ACC112 (cell line): ENCODE results near the gene LRRC9.
A peak's percentile ranks its signal among the peaks of the same experiment; 100 is the strongest.
"Not testable (repeated sequence)": the region's sequence is repeated elsewhere in the genome, so short reads cannot be mapped to it uniquely, and the experiment has no call there.

Source experiments
- H2AFZ ChIP-seq: fragments of 200-600 bp; sonication (generic); one replicate; pipeline ENCODE4 v1.6.0; 2017; ENCODE audit warnings: antibody characterized with exemption, low read length; ENCODE audit not compliant: unreplicated experiment
- H3K27ac ChIP-seq: fragments of 200-600 bp; sonication (generic); 2 replicates; pipeline ENCODE4 v1.5.1; 2014; ENCODE audit warnings: low read depth, mild to moderate bottlenecking, antibody characterized with exemption, low read length, moderate library complexity
- H3K27me3 ChIP-seq: fragments of 200-600 bp; sonication (generic); 2 replicates; pipeline ENCODE4 v1.6.1; 2014; ENCODE audit warnings: mild to moderate bottlenecking, antibody characterized with exemption, low read length, moderate library complexity, mixed read lengths; ENCODE audit not compliant: insufficient read depth
- H3K36me3 ChIP-seq: fragments of 200-600 bp; sonication (generic); 2 replicates; pipeline ENCODE4 v1.6.1; 2016; ENCODE audit warnings: mild to moderate bottlenecking, antibody characterized with exemption, low read length, moderate library complexity, mixed read lengths; ENCODE audit not compliant: insufficient read depth
- H3K4me1 ChIP-seq: fragments of 200-600 bp; sonication (generic); one replicate; pipeline ENCODE4 v1.6.1; 2016; ENCODE audit warnings: low read length, mixed read lengths; ENCODE audit not compliant: insufficient read depth, unreplicated experiment, control insufficient read depth
- H3K4me3 ChIP-seq: fragments of 200-600 bp; sonication (generic); 2 replicates; pipeline ENCODE4 v1.5.1; 2014; ENCODE audit warnings: mild to moderate bottlenecking, low read depth, low read length
- H3K79me2 ChIP-seq: fragments of 200-600 bp; sonication (generic); one replicate; pipeline ENCODE4 v1.6.0; 2016; ENCODE audit warnings: low read length; ENCODE audit not compliant: control insufficient read depth, unreplicated experiment, insufficient read depth

Gene LRRC9

GRCh38 chr14:60091550-60092525 lies 171.9 kb downstream of the LRRC9 start, which contains the start of gene PCNX4:
PCNX4 (plus strand) TSS chr14:60091923; CDS start chr14:60107639, 15,716 bp downstream.
- Histone ChIP-seq H2AFZ (peak within 1 kb of the TSS; percentile 74), H3K27me3 (no peaks in the 10 kb centered on the region), H3K4me1 (peaks cover 28% of the 10 kb centered on the region), H3K27ac (peak within 1 kb of the TSS; percentile 95), H3K36me3 (no peaks in the 10 kb centered on the region), H3K79me2 (peaks cover 47% of the 10 kb centered on the region), H3K4me3 (peak within 1 kb of the TSS; percentile 93)

- no peaks in the 10 kb centered on the region for H3K36me3 ChIP-seq
- peaks cover 28% of the 10 kb centered on the region for H3K4me1 ChIP-seq
- H3K4me3 ChIP-seq = peak overlapping the region; percentile 93
- peaks cover 53% of the 10 kb centered on the region for H3K79me2 ChIP-seq
- no peaks in the 10 kb centered on the region for H3K27me3 ChIP-seq
- peak overlapping the region; percentile 95 for H3K27ac ChIP-seq
- peak overlapping the region; percentile 16 for H2AFZ ChIP-seq
Observed at GRCh38 chr14:60092526-60092920, 172.6 kb downstream of the LRRC9 start.

- no peaks in the 10 kb centered on the region for H3K27me3 ChIP-seq
- peaks cover 28% of the 10 kb centered on the region for H3K4me1 ChIP-seq
- H3K79me2 ChIP-seq = peaks cover 59% of the 10 kb centered on the region
- H3K4me3 ChIP-seq = peak overlapping the region; percentile 93
- H3K36me3 ChIP-seq = no peaks in the 10 kb centered on the region
- peak overlapping the region; percentile 95 for H3K27ac ChIP-seq
- H2AFZ ChIP-seq = peak overlapping the region; percentile 16
Observed at GRCh38 chr14:60093080-60093479, 173.1 kb downstream of the LRRC9 start.

GRCh38 chr14:60093606-60094005 lies 173.7 kb downstream of the LRRC9 start:
- H3K36me3 ChIP-seq = no peaks in the 10 kb centered on the region
- no peaks in the 10 kb centered on the region for H3K27me3 ChIP-seq
- H3K4me3 ChIP-seq = peak overlapping the region; percentile 93
- peaks cover 64% of the 10 kb centered on the region for H3K79me2 ChIP-seq
- H3K27ac ChIP-seq = peak overlapping the region; percentile 95
- peaks cover 28% of the 10 kb centered on the region for H3K4me1 ChIP-seq
- no peak overlapping the region for H2AFZ ChIP-seq

- no peak overlapping the region for H2AFZ ChIP-seq
- peak overlapping the region; percentile 93 for H3K4me3 ChIP-seq
- H3K27ac ChIP-seq = peak overlapping the region; percentile 95
- H3K27me3 ChIP-seq = no peaks in the 10 kb centered on the region
- H3K79me2 ChIP-seq = peaks cover 70% of the 10 kb centered on the region
- H3K4me1 ChIP-seq = peaks cover 28% of the 10 kb centered on the region
- H3K36me3 ChIP-seq = no peaks in the 10 kb centered on the region
Observed at GRCh38 chr14:60094306-60094897, 174.5 kb downstream of the LRRC9 start.

- Histone ChIP-seq H3K27ac (peak overlapping the region; percentile 61), H3K36me3 (no peaks in the 10 kb centered on the region), H3K4me3 (no peak overlapping the region), H3K27me3 (no peaks in the 10 kb centered on the region), H3K4me1 (peaks cover 28% of the 10 kb centered on the region), H2AFZ (no peak overlapping the region), H3K79me2 (peaks cover 78% of the 10 kb centered on the region)
Observed at GRCh38 chr14:60095231-60095630, 175.3 kb downstream of the LRRC9 start.

GRCh38 chr14:60095781-60096450 lies 176.0 kb downstream of the LRRC9 start:
- H3K4me3 ChIP-seq = peak overlapping the region; percentile 20; the same call in 1 of the 2 replicates
- H3K36me3 ChIP-seq = no peaks in the 10 kb centered on the region
- H3K27ac ChIP-seq = peak overlapping the region; percentile 61
- H3K4me1 ChIP-seq = peaks cover 28% of the 10 kb centered on the region
- H3K27me3 ChIP-seq = no peaks in the 10 kb centered on the region
- H3K79me2 ChIP-seq = peaks cover 85% of the 10 kb centered on the region
- H2AFZ ChIP-seq = no peak overlapping the region

- Histone ChIP-seq H3K4me1 (peaks cover 37% of the 10 kb centered on the region), H3K36me3 (no peaks in the 10 kb centered on the region), H3K4me3 (no peak overlapping the region), H3K27me3 (no peaks in the 10 kb centered on the region), H2AFZ (no peak overlapping the region), H3K27ac (no peak overlapping the region), H3K79me2 (peaks cover 95% of the 10 kb centered on the region)
Observed at GRCh38 chr14:60097974-60098373, 178.0 kb downstream of the LRRC9 start.

- not testable (repeated sequence) for H3K27me3 ChIP-seq, H3K4me3 ChIP-seq, H3K27ac ChIP-seq, H3K36me3 ChIP-seq, H2AFZ ChIP-seq
- Histone ChIP-seq H3K4me1 (peaks cover 29% of the 10 kb centered on the region), H3K79me2 (peaks cover 94% of the 10 kb centered on the region)
Observed at GRCh38 chr14:60099855-60100254, 179.9 kb downstream of the LRRC9 start.

- peaks cover 10% of the 10 kb centered on the region for H3K4me1 ChIP-seq
- H3K79me2 ChIP-seq = peaks cover 91% of the 10 kb centered on the region
- H3K4me3 ChIP-seq = no peak overlapping the region
- H2AFZ ChIP-seq = no peak overlapping the region
- no peaks in the 10 kb centered on the region for H3K27me3 ChIP-seq
- 0 out of 2 replicates have a peak overlapping the region, but pooled peaks have one; percentile 43 for H3K27ac ChIP-seq
- H3K36me3 ChIP-seq = no peaks in the 10 kb centered on the region
Observed at GRCh38 chr14:60101786-60102185, 181.8 kb downstream of the LRRC9 start.
